Measurements from ENCODE around the gene PAGE3.

GRCh38 chrX:55253528-55253927 is 11.2 kb downstream of the PAGE3 start:
- TF ChIP-seq CEBPB (IDR thresholded peaks at IDR 0.05; ENCODE audit: low read depth, low read length) = no peak
- TF ChIP-seq POLR2A (IDR thresholded peaks at IDR 0.05; ENCODE audit: low read depth, low read length) = no peak
